ENCODE measurements around the gene MTA2. TPM values are rescaled to one million over a fixed set of nuclear protein-coding genes. Genes with fewer than 3 reads are reported as not detected.

MTA2 gene
- total RNA-seq, 1 donor from 2014 or later: 157 TPM

- no peak for TF ChIP-seq CTCF (IDR thresholded peaks at IDR 0.05; ENCODE audit: unreplicated experiment)
- peaks cover 16% of the 10 kb centered on the region for H3K27me3 Mint-ChIP-seq (ENCODE audit: unreplicated experiment)
- peaks cover 31% of the 10 kb centered on the region for H3K36me3 Mint-ChIP-seq (ENCODE audit: low read depth, unreplicated experiment)
- H3K4me1 Mint-ChIP-seq (ENCODE audit: unreplicated experiment): peaks cover 28% of the 10 kb centered on the region
- H3K4me3 Mint-ChIP-seq (ENCODE audit: unreplicated experiment): peak overlapping the region; percentile 63
- H3K27ac Mint-ChIP-seq (ENCODE audit: unreplicated experiment): no peak overlapping the region
- no peak for DNase-seq (ENCODE audit: low spot score)
- no peaks in the 10 kb centered on the region for H3K9me3 Mint-ChIP-seq (ENCODE audit: unreplicated experiment)
Measured at GRCh38 chr11:62608776-62609175, 7.1 kb upstream of the MTA2 start.

- peaks cover 36% of the 10 kb centered on the region for H3K4me1 Mint-ChIP-seq (ENCODE audit: unreplicated experiment)
- H3K27ac Mint-ChIP-seq (ENCODE audit: unreplicated experiment): peak overlapping the region; percentile 36
- no peak for TF ChIP-seq CTCF (IDR thresholded peaks at IDR 0.05; ENCODE audit: unreplicated experiment)
- H3K36me3 Mint-ChIP-seq (ENCODE audit: low read depth, unreplicated experiment): peaks cover 38% of the 10 kb centered on the region
- H3K27me3 Mint-ChIP-seq (ENCODE audit: unreplicated experiment): peaks cover 18% of the 10 kb centered on the region
- DNase-seq (ENCODE audit: low spot score): no peak
- peak overlapping the region; percentile 71 for H3K4me3 Mint-ChIP-seq (ENCODE audit: unreplicated experiment)
- no peaks in the 10 kb centered on the region for H3K9me3 Mint-ChIP-seq (ENCODE audit: unreplicated experiment)
Measured at GRCh38 chr11:62607714-62608113, 6.0 kb upstream of the MTA2 start.

GRCh38 chr11:62605902-62606301 lies 4.2 kb upstream of the MTA2 start:
- H3K4me1 Mint-ChIP-seq (ENCODE audit: unreplicated experiment): peaks cover 34% of the 10 kb centered on the region
- no peak for TF ChIP-seq CTCF (IDR thresholded peaks at IDR 0.05; ENCODE audit: unreplicated experiment)
- no peak overlapping the region for H3K27ac Mint-ChIP-seq (ENCODE audit: unreplicated experiment)
- no peak for DNase-seq (ENCODE audit: low spot score)
- peaks cover 18% of the 10 kb centered on the region for H3K27me3 Mint-ChIP-seq (ENCODE audit: unreplicated experiment)
- H3K9me3 Mint-ChIP-seq (ENCODE audit: unreplicated experiment): no peaks in the 10 kb centered on the region
- H3K4me3 Mint-ChIP-seq (ENCODE audit: unreplicated experiment): no peak overlapping the region
- H3K36me3 Mint-ChIP-seq (ENCODE audit: low read depth, unreplicated experiment): peaks cover 38% of the 10 kb centered on the region

GRCh38 chr11:62605467-62605866 lies 3.8 kb upstream of the MTA2 start:
- H3K36me3 Mint-ChIP-seq (ENCODE audit: low read depth, unreplicated experiment): peaks cover 40% of the 10 kb centered on the region
- H3K27me3 Mint-ChIP-seq (ENCODE audit: unreplicated experiment): peaks cover 17% of the 10 kb centered on the region
- H3K4me3 Mint-ChIP-seq (ENCODE audit: unreplicated experiment): no peak overlapping the region
- DNase-seq (ENCODE audit: low spot score): no peak
- no peak for TF ChIP-seq CTCF (IDR thresholded peaks at IDR 0.05; ENCODE audit: unreplicated experiment)
- no peaks in the 10 kb centered on the region for H3K9me3 Mint-ChIP-seq (ENCODE audit: unreplicated experiment)
- H3K4me1 Mint-ChIP-seq (ENCODE audit: unreplicated experiment): peaks cover 34% of the 10 kb centered on the region
- no peak overlapping the region for H3K27ac Mint-ChIP-seq (ENCODE audit: unreplicated experiment)

GRCh38 chr11:62604460-62605120 lies 2.9 kb upstream of the MTA2 start:
- Mint-ChIP-seq H3K4me3 (ENCODE audit: unreplicated experiment) (peak overlapping the region; percentile 91), H3K36me3 (ENCODE audit: low read depth, unreplicated experiment) (peaks cover 49% of the 10 kb centered on the region), H3K27me3 (ENCODE audit: unreplicated experiment) (peaks cover 19% of the 10 kb centered on the region), H3K9me3 (ENCODE audit: unreplicated experiment) (no peaks in the 10 kb centered on the region), H3K27ac (ENCODE audit: unreplicated experiment) (no peak overlapping the region), H3K4me1 (ENCODE audit: unreplicated experiment) (peaks cover 37% of the 10 kb centered on the region)
- TF ChIP-seq CTCF (IDR thresholded peaks at IDR 0.05; ENCODE audit: unreplicated experiment): no peak
- no peak for DNase-seq (ENCODE audit: low spot score)

All from endothelial cell (in vitro differentiated cells).